Measurements from ENCODE around the gene TGFB1. TPM values are rescaled to one million over a fixed set of nuclear protein-coding genes. Genes with fewer than 3 reads are reported as not detected.

TGFB1 gene
- total and polyA plus RNA-seq, 2 of the 13 experiments (the other 11 are each of a cell fraction or from before 2014, with no cell fraction given) = 4.1 to 5.4 TPM

DNA sequence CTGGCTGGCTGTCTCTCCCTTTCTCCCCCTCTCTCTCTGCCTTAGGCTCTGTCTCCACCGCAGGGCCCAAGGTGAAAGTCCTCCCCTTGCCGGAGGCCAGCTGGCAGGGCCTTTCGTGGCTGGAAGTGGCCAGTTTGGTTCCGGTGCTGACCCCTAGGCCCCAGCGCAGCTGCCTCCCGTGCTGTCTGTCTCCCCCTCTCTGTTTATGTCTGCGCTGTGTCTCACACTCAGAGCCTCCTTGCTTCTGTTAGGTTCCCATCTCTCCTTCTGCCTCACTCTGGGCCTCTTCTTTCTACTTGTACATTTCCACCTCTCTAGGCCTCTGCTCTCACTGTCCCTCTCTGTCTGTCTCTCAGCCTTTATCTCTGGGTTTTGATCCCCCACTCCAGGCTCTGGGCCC is 30.7 kb downstream of the TGFB1 start (continued):
- TF ChIP-seq, protein P1, sequence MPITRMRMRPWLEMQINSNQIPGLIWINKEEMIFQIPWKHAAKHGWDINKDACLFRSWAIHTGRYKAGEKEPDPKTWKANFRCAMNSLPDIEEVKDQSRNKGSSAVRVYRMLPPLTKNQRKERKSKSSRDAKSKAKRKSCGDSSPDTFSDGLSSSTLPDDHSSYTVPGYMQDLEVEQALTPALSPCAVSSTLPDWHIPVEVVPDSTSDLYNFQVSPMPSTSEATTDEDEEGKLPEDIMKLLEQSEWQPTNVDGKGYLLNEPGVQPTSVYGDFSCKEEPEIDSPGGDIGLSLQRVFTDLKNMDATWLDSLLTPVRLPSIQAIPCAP (CRISPR knock-in tag; IDR thresholded peaks at IDR 0.05; ENCODE audit: low read depth) = no peak
- TF ChIP-seq, protein P2, sequence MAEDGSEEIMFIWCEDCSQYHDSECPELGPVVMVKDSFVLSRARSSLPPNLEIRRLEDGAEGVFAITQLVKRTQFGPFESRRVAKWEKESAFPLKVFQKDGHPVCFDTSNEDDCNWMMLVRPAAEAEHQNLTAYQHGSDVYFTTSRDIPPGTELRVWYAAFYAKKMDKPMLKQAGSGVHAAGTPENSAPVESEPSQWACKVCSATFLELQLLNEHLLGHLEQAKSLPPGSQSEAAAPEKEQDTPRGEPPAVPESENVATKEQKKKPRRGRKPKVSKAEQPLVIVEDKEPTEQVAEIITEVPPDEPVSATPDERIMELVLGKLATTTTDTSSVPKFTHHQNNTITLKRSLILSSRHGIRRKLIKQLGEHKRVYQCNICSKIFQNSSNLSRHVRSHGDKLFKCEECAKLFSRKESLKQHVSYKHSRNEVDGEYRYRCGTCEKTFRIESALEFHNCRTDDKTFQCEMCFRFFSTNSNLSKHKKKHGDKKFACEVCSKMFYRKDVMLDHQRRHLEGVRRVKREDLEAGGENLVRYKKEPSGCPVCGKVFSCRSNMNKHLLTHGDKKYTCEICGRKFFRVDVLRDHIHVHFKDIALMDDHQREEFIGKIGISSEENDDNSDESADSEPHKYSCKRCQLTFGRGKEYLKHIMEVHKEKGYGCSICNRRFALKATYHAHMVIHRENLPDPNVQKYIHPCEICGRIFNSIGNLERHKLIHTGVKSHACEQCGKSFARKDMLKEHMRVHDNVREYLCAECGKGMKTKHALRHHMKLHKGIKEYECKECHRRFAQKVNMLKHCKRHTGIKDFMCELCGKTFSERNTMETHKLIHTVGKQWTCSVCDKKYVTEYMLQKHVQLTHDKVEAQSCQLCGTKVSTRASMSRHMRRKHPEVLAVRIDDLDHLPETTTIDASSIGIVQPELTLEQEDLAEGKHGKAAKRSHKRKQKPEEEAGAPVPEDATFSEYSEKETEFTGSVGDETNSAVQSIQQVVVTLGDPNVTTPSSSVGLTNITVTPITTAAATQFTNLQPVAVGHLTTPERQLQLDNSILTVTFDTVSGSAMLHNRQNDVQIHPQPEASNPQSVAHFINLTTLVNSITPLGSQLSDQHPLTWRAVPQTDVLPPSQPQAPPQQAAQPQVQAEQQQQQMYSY (CRISPR knock-in tag; IDR thresholded peaks at IDR 0.05) = no peak
- TF ChIP-seq MAZ (IDR thresholded peaks at IDR 0.05; ENCODE audit: borderline replicate concordance, low read depth, low read length) (no peak), MAZ (CRISPR knock-in tag; IDR thresholded peaks at IDR 0.05; ENCODE audit: low read depth) (no peak), NCOA5 (CRISPR knock-in tag; IDR thresholded peaks at IDR 0.05) (no peak), ZNF17 (CRISPR knock-in tag; IDR thresholded peaks at IDR 0.05) (no peak), NBN (conservative IDR thresholded peaks at IDR 0.05) (no peak), ZNF264 (CRISPR knock-in tag; IDR thresholded peaks at IDR 0.05) (no peak), XBP1 (CRISPR knock-in tag; IDR thresholded peaks at IDR 0.05) (no peak), REPIN1 (CRISPR knock-in tag; IDR thresholded peaks at IDR 0.05; ENCODE audit: borderline replicate concordance, low read depth) (no peak), ZNF253 (CRISPR knock-in tag; IDR thresholded peaks at IDR 0.05; ENCODE audit: borderline replicate concordance) (no peak), PAX8 (CRISPR knock-in tag; IDR thresholded peaks at IDR 0.05; ENCODE audit: borderline replicate concordance) (no peak), ZNF674 (CRISPR knock-in tag; IDR thresholded peaks at IDR 0.05; ENCODE audit: low read depth) (no peak), KDM4B (CRISPR knock-in tag; IDR thresholded peaks at IDR 0.05) (no peak), HIVEP1 (CRISPR knock-in tag; IDR thresholded peaks at IDR 0.05) (no peak), HNRNPL (IDR thresholded peaks at IDR 0.05; ENCODE audit: low read depth, low read length) (no peak), ZFYVE20 (CRISPR knock-in tag; IDR thresholded peaks at IDR 0.05; ENCODE audit: borderline replicate concordance, low read depth) (no peak), ZFX (CRISPR knock-in tag; IDR thresholded peaks at IDR 0.05; ENCODE audit: low read depth) (peak; percentile 87), GATAD1 (CRISPR knock-in tag; IDR thresholded peaks at IDR 0.05) (no peak), NFIC (IDR thresholded peaks at IDR 0.05; ENCODE audit: low read length) (no peak), SRSF9 (IDR thresholded peaks at IDR 0.05; ENCODE audit: borderline replicate concordance, insufficient read depth, low read depth, low read length, poor library complexity, severe bottlenecking) (no peak), ZNF451 (CRISPR knock-in tag; IDR thresholded peaks at IDR 0.05) (no peak)
- TF ChIP-seq, protein P3, sequence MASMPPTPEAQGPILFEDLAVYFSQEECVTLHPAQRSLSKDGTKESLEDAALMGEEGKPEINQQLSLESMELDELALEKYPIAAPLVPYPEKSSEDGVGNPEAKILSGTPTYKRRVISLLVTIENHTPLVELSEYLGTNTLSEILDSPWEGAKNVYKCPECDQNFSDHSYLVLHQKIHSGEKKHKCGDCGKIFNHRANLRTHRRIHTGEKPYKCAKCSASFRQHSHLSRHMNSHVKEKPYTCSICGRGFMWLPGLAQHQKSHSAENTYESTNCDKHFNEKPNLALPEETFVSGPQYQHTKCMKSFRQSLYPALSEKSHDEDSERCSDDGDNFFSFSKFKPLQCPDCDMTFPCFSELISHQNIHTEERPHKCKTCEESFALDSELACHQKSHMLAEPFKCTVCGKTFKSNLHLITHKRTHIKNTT (CRISPR knock-in tag; IDR thresholded peaks at IDR 0.05) = no peak
- TF ChIP-seq, protein P4, sequence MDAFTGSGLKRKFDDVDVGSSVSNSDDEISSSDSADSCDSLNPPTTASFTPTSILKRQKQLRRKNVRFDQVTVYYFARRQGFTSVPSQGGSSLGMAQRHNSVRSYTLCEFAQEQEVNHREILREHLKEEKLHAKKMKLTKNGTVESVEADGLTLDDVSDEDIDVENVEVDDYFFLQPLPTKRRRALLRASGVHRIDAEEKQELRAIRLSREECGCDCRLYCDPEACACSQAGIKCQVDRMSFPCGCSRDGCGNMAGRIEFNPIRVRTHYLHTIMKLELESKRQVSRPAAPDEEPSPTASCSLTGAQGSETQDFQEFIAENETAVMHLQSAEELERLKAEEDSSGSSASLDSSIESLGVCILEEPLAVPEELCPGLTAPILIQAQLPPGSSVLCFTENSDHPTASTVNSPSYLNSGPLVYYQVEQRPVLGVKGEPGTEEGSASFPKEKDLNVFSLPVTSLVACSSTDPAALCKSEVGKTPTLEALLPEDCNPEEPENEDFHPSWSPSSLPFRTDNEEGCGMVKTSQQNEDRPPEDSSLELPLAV (CRISPR knock-in tag; conservative IDR thresholded peaks at IDR 0.05; ENCODE audit: low read depth) = no peak

Data from HepG2 (cell line).